Ovary (tissue), 9 donors: ENCODE data around the gene FOXP1. TPM values are rescaled to one million over a fixed set of nuclear protein-coding genes. Genes with fewer than 3 reads are reported as not detected.

ENCODE experiments used
- DNase-seq, 5 donors: peaks; one replicate each; pipeline ENCODE4 v3.0.0-alpha.2; 2019 to 2020
- H3K27ac ChIP-seq, 2 donors: fragments of 200-600 bp; one replicate each; pipeline versions ENCODE4 v1.5.1 to v1.8.0; 2019 to 2022
- H3K27me3 ChIP-seq: fragments of 200-600 bp; one replicate; pipeline ENCODE4 v1.8.0; 2022
- H3K36me3 ChIP-seq: fragments of 200-600 bp; sonication (generic); one replicate; pipeline ENCODE4 v1.5.1; 2019
- H3K4me1 ChIP-seq: one replicate; pipeline ENCODE4 v1.8.1; 2013; ENCODE audit warnings: mild to moderate bottlenecking, moderate library complexity; ENCODE audit not compliant: insufficient read depth
- H3K4me3 ChIP-seq: fragments of 200-600 bp; sonication (generic); one replicate; pipeline ENCODE4 v1.5.1; 2017
- H3K9me3 ChIP-seq, 2 donors: fragments of 200-600 bp in 1 of 2; sonication (generic) in 1 of 2; one replicate each; pipeline versions ENCODE4 v1.5.1 to v1.8.1; 2013 to 2019; ENCODE audit warnings: mild to moderate bottlenecking in 1 of 2, moderate library complexity in 1 of 2
- CTCF ChIP-seq, 3 donors: fragments of 450-650 bp in 2 of 3; fragments of 200-600 bp in 1 of 3; IDR thresholded peaks; one replicate each; pipeline versions ENCODE4 v1.5.1 to v1.8.0; 2016 to 2022; ENCODE audit warnings: antibody characterized with exemption in 3 of 3, mild to moderate bottlenecking in 1 of 3
- EP300 ChIP-seq: sonication (generic); formaldehyde crosslinking; IDR thresholded peaks from one replicate; pipeline ENCODE4 v1.6.1; 2017; ENCODE audit warnings: antibody characterized with exemption
- POLR2A ChIP-seq: fragments of 450-650 bp; IDR thresholded peaks from one replicate; pipeline ENCODE4 v1.6.1; 2017; ENCODE audit warnings: antibody characterized with exemption, mild to moderate bottlenecking, moderate library complexity
- WGBS, 3 donors: extraction: QIAGEN DNeasy Blood & Tissue Kit in 1 of 3; methylation state at CpG; one replicate each; pipeline versions ENCODE4 v1.1.5 to v1.1.7; 2013 to 2017; 5-methylcytosine and 5-hydroxymethylcytosine counted together
- intact Hi-C, 4 donors: fragments of 100-400 bp; cut with DNase I; formaldehyde crosslinking; loops; one replicate each; pipeline versions ENCODE4 v1.11.0 to v1.15.1; 2022 to 2023
- polyA plus RNA-seq, 2 donors: library from polyadenylated mRNA; stranded (reverse); fragments of 200-250 nt in 1 of 2; fragments of 350-450 nt in 1 of 2; fragmentation: Illumina TruSeq in 1 of 2; extraction: RNeasy Lipid Tissue Mini Kit (QIAGEN cat#74804) in 1 of 2; gene quantifications; one replicate each; pipeline ENCODE4 v1.2.3, GENCODE V29; 2013 to 2014
- total RNA-seq, 7 donors: library from RNA; depleted of rRNA in 2 of 7; stranded (reverse); fragments of >200 nt in 2 of 7; fragmentation: NEBNext Ultra II Directional in 3 of 7; extraction: Animal tissue kit (Norgen Biotek cat#: 25700) in 3 of 7; gene quantifications; one replicate each; pipeline versions ENCODE4 v1.1.0 to v1.2.4, GENCODE V29; 2016 to 2023
- donor health status: DM: no; HTN: no; CAD: no; lungs with moderate emphysema.
- donor health status: DM: no; HTN: no; CAD: no.
- donor health status: Bipolar disorder and iron deficiency.
- donor health status: DM: yes; HTN: yes; CAD: no.
- donor health status: DM: no; HTN: no; CAD: no.
- donor health status: DM: yes; HTN: yes; CAD: no.

The FOXP1 gene
- total and polyA plus RNA-seq, 9 donors: 31.7 to 126 (median 114) TPM

DNA sequence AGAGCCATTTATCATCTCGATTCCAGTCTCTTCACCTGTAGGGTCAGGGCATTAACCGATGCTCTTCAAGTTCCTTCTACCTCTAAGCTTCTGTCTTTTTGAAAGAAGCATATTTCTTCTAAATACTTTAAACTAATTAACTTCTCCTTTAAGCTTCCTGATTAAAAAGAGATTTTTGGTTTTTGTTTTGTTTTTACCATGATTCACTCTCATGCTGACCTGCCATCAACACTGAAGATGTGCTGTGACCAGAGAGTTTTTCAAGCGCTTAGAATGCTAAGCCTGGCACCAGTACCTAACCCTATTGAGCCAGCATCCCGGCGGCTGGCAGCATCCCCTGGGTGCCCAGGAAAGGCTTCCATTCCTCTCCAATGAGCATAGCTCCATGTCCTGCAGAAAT lies 89.3 kb downstream of the FOXP1 start:
- H3K4me3 ChIP-seq: no peak overlapping the region
- no peak for DNase-seq
- intact Hi-C loops: no loop called here
- H3K36me3 ChIP-seq: no peaks in the 10 kb centered on the region
- H3K27me3 ChIP-seq: no peaks in the 10 kb centered on the region
- TF ChIP-seq POLR2A: no peak
- no peak for TF ChIP-seq CTCF (IDR thresholded peaks at IDR 0.05)
- TF ChIP-seq EP300: no peak
- no peak overlapping the region for H3K27ac ChIP-seq
- 95% methylated on average over 5 of the region's 5 CpGs for WGBS, 3 donors
- no peaks in the 10 kb centered on the region for H3K9me3 ChIP-seq
- peaks cover 15% of the 10 kb centered on the region for H3K4me1 ChIP-seq

GRCh38 chr3:71492974-71493771 lies 90.4 kb downstream of the FOXP1 start:
- WGBS, 3 donors: 84 to 90% (median 86%) methylated on average over 9 of the region's 9 CpGs

GRCh38 chr3:71492566-71492965 lies 91.0 kb downstream of the FOXP1 start:
- H3K4me1 ChIP-seq: peaks cover 5% of the 10 kb centered on the region
- H3K27ac ChIP-seq: no peak overlapping the region
- H3K27me3 ChIP-seq: no peaks in the 10 kb centered on the region
- intact Hi-C loops: no loop called here
- H3K9me3 ChIP-seq: no peaks in the 10 kb centered on the region
- H3K4me3 ChIP-seq: no peak overlapping the region
- DNase-seq: no peak
- TF ChIP-seq POLR2A (no peak), CTCF (IDR thresholded peaks at IDR 0.05) (no peak), EP300 (no peak)
- H3K36me3 ChIP-seq: no peaks in the 10 kb centered on the region

More at GRCh38 chr3:71492974-71493771, 90.4 kb downstream of the FOXP1 start:
- no peak overlapping the region for H3K4me3 ChIP-seq
- H3K4me1 ChIP-seq: peaks cover 8% of the 10 kb centered on the region
- H3K36me3 ChIP-seq: no peaks in the 10 kb centered on the region
- intact Hi-C loops: no loop called here
- H3K9me3 ChIP-seq: no peaks in the 10 kb centered on the region
- no peak for DNase-seq
- TF ChIP-seq EP300: no peak
- no peak for TF ChIP-seq POLR2A
- TF ChIP-seq CTCF (IDR thresholded peaks at IDR 0.05): no peak
- no peak overlapping the region for H3K27ac ChIP-seq
- H3K27me3 ChIP-seq: no peaks in the 10 kb centered on the region

DNA sequence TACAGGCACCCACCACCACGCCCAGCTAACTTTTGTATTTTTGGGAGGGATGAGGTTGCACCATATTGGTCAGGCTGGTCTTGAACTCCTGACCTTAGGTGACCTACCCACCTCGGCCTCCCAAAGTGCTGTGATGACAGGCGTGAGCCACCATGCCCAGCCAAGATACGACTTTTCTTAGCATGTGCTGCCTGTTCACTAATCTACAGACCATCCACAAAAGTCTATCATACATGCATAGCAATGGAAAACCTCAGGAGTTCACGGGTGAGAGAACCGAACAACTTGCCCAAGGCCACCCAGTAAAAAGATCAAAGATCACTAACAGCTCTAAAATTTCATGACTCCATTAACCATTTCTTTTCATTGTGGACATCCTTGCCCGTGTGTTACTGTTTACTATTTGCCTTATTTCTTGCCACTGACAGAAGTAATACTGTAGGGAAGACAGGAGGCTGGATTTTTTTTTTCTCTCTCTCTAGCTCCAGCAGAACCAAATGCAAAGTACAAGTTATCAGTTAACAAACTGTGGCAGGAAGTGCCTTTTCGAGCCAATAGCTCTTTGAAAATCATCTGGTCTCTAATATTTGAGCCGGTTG lies 92.3 kb downstream of the FOXP1 start:
- Histone ChIP-seq H3K9me3 (no peaks in the 10 kb centered on the region), H3K4me3 (no peak overlapping the region), H3K36me3 (no peaks in the 10 kb centered on the region), H3K27ac (no peak overlapping the region), H3K4me1 (peaks cover 2% of the 10 kb centered on the region), H3K27me3 (no peaks in the 10 kb centered on the region)
- intact Hi-C loops: no loop called here
- TF ChIP-seq CTCF (IDR thresholded peaks at IDR 0.05) (no peak), EP300 (no peak), POLR2A (no peak)
- WGBS, 3 donors: 88 to 95% (median 95%) methylated on average over 9 of the region's 9 CpGs
- no peak for DNase-seq
